Measurements from ENCODE around the gene NEXN. TPM values are rescaled to one million over a fixed set of nuclear protein-coding genes. Genes with fewer than 3 reads are reported as not detected.

The NEXN gene
- total and polyA plus RNA-seq, 2 of the 8 experiments (the other 6 are each of a cell fraction or from before 2014, with no cell fraction given) = 0.20 to 2.9 TPM

DNA sequence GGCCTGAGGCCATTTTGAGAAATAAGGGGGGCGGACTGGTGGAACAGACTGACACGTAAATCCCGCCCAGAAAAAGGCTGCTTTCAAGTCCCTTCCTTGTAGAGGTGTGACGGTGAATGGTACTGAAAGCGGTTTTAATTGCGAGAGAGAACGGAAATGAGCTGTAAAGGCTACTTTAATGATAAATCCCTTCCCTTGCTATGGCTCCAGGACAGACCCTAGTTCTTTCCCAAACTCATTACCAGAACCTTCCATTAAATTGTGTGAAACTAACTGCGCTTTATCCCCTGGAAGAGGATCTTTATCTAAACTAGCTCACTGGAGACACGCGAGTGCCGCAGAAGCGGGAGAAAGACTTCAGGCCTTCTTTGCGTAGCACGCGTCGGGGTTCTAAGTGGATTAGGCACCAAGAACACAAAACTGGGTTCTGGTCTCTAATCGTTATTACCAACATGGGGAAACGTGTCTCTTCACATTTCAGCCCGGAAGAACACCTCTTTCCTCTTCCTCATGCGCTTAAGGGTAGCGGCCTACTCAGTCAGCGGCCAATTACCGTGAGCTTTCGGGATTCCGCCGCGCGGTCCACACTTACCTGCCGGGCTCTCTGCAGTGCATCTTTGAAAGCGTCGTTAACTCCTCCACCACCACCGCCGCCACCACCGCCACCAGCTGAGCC is 90.0 kb downstream of the NEXN start:
- peak overlapping the region; percentile 57 for H3K14ac ChIP-seq (ENCODE audit: insufficient read length)
- peak overlapping the region; percentile 98 for H3K27ac ChIP-seq (ENCODE audit: low read depth, low read length)
- peaks cover 14 to 26% of the 10 kb centered on the region in 2 experiments for H4K20me1 ChIP-seq (replicated peaks in 1 of 2; ENCODE audit: control insufficient read depth in 1 of 2, insufficient read depth in 2 of 2, low read length in 2 of 2)
- peaks cover 0 to 12% (median 7%) of the 10 kb centered on the region in 4 experiments; a peak in 3 of 7 replicates for H3K4me1 ChIP-seq (replicated peaks in 1 of 4; ENCODE audit: control insufficient read depth in 3 of 4, insufficient read depth in 4 of 4, low read length in 3 of 4)
- peaks cover 7% of the 10 kb centered on the region; the same call in 1 of the 2 replicates for H3K23me2 ChIP-seq (ENCODE audit: low read depth, low read length)
- H3K4me3 ChIP-seq (ENCODE audit: extremely low read depth in 1 of 4, insufficient read depth in 2 of 4, low read depth in 3 of 4, low read length in 4 of 4) = peak overlapping the region; percentile 95 to 100 (median 99)
- H3K4ac ChIP-seq (replicated peaks; ENCODE audit: insufficient read length, low read depth, low read length) = peak overlapping the region; percentile 97
- ChIA-PET CTCF (ENCODE audit: partially characterized antibody) (interaction anchor here (0.8 to 3.5 kb wide), 5 partner anchors 14 to 136 kb away, joined by 3 to 20 read pairs (median 3); partner anchors contain the start of gene NEXN), POLR2A (ENCODE audit: partially characterized antibody) (interaction anchor here (0.8 to 9.3 kb wide), 39 partner anchors 7 to 296 kb away, joined by 3 to 180 read pairs (median 4); partner anchors contain the start of genes DNAJB4, GIPC2, MIGA1 and NEXN)
- no peaks in the 10 kb centered on the region for H3K9me3 ChIP-seq (ENCODE audit: insufficient read depth in 2 of 2, low read depth in 1 of 2, low read length in 1 of 2)
- peaks cover 43 to 90% of the 10 kb centered on the region in 2 experiments for H3K79me2 ChIP-seq (ENCODE audit: control insufficient read depth in 1 of 2, insufficient read depth in 2 of 2, low read length in 2 of 2)
- peak in 1 of 2 experiments; percentile 34 for DNase-seq (ENCODE audit: low read depth in 1 of 2, low spot score in 2 of 2)
- peak overlapping the region; percentile 94 for H3K18ac ChIP-seq (ENCODE audit: extremely low read depth, low read length)
- H3K4me2 ChIP-seq (ENCODE audit: insufficient read depth in 1 of 2, low read depth in 2 of 2, low read length in 2 of 2) = peak overlapping the region; percentile 73 to 78
- H3K56ac ChIP-seq (replicated peaks; ENCODE audit: insufficient read length, low read depth, low read length) = peak overlapping the region; percentile 82
- peak overlapping the region; percentile 91; the same call in 1 of the 2 replicates for H2AK5ac ChIP-seq (ENCODE audit: low read depth, low read length)
- H2BK15ac ChIP-seq (ENCODE audit: low read length) = 0 out of 2 replicates have a peak overlapping the region, but pooled peaks have one; percentile 14
- 1% methylated on average over 28 of the region's 34 CpGs; no CpG with 5 or more reads in 1 of the 2 experiments for WGBS, 2 experiments (ENCODE audit: extremely low coverage in 1 of 2, insufficient coverage in 1 of 2, insufficient read length in 1 of 2, insufficient replicate concordance in 2 of 2, low coverage in 1 of 2, low lambda C conversion rate in 2 of 2, missing lambda C conversion rate in 1 of 2)
- H4K8ac ChIP-seq (ENCODE audit: extremely low read depth, insufficient read depth, low read length) = peak overlapping the region; percentile 99; the same call in 1 of the 2 replicates
- peak overlapping the region; percentile 100 for H3K9ac ChIP-seq (replicated peaks in 1 of 4; ENCODE audit: extremely low read depth in 1 of 4, low read depth in 3 of 4, low read length in 3 of 4)
- H2AFZ ChIP-seq (ENCODE audit: low read length) = no peak overlapping the region; the same call in 1 of the 2 replicates
- no peak overlapping the region for H2BK20ac ChIP-seq (ENCODE audit: low read length)
- H3K79me1 ChIP-seq (ENCODE audit: low read depth, low read length) = no peaks in the 10 kb centered on the region; the same call in 1 of the 2 replicates
- peak overlapping the region; percentile 95 for H4K5ac ChIP-seq (ENCODE audit: insufficient read length, low read depth, low read length)
- FAIRE-seq = no peak
- no peak overlapping the region for H3K23ac ChIP-seq (ENCODE audit: insufficient read length)
- peaks cover 0 to 34% (median 0%) of the 10 kb centered on the region in 4 experiments; a peak in 2 of 8 replicates for H3K36me3 ChIP-seq (ENCODE audit: control insufficient read depth in 2 of 4, insufficient read depth in 4 of 4, low read length in 3 of 4)
- peak overlapping the region; percentile 71 for H4K91ac ChIP-seq (replicated peaks; ENCODE audit: insufficient read length, low read length)
- H2BK5ac ChIP-seq (ENCODE audit: low read depth, low read length) = peak overlapping the region; percentile 99
- H2BK12ac ChIP-seq (ENCODE audit: low read depth, low read length) = peak overlapping the region; percentile 86; the same call in 1 of the 2 replicates
- H2BK120ac ChIP-seq (replicated peaks; ENCODE audit: low read depth, low read length) = peak overlapping the region; percentile 17
- H3K27me3 ChIP-seq (replicated peaks in 1 of 4; ENCODE audit: control insufficient read depth in 3 of 4, extremely low read depth in 1 of 4, insufficient read depth in 3 of 4, low read length in 3 of 4) = no peaks in the 10 kb centered on the region
- TF ChIP-seq CHD1 (IDR thresholded peaks at IDR 0.05; ENCODE audit: low read depth, low read length) = peak; percentile 63
- peak; percentile 67; the same call in 1 of the 2 replicates for TF ChIP-seq TAF1 (IDR thresholded peaks at IDR 0.05; ENCODE audit: low read depth, low read length)
- TF ChIP-seq HDAC2 (IDR thresholded peaks at IDR 0.05; ENCODE audit: borderline replicate concordance in 1 of 2, low read depth in 2 of 2, low read length in 2 of 2) = 0 out of 4 replicates have a peak, but pooled peaks of 1 of the 2 experiments have one; percentile 22
- TF ChIP-seq ZNF274 (IDR thresholded peaks at IDR 0.05; ENCODE audit: borderline replicate concordance, extremely low read depth, low read length) = no peak
- TF ChIP-seq SAP30 (IDR thresholded peaks at IDR 0.05; ENCODE audit: insufficient read depth, insufficient replicate concordance, low read length) = peak; percentile 48
- TF ChIP-seq JUND (IDR thresholded peaks at IDR 0.05; ENCODE audit: low read length) = no peak
- TF ChIP-seq RNF2 (IDR thresholded peaks at IDR 0.05; ENCODE audit: borderline replicate concordance, low read depth, low read length, missing control alignments, poor library complexity, severe bottlenecking) = no peak
- TF ChIP-seq CBX5 (IDR thresholded peaks at IDR 0.05; ENCODE audit: low read depth, low read length) = no peak
- peak; percentile 83 to 88 for TF ChIP-seq POLR2A (IDR thresholded peaks at IDR 0.05; ENCODE audit: control extremely low read depth in 1 of 2, low read depth in 2 of 2, low read length in 2 of 2)
- 0 out of 3 replicates have a peak, but pooled peaks of 1 of the 2 experiments have one; percentile 21 for TF ChIP-seq EP300 (IDR thresholded peaks at IDR 0.05; ENCODE audit: borderline replicate concordance in 1 of 2, low read depth in 2 of 2, low read length in 2 of 2)
